ENCODE data around the gene SLC25A41. TPM values are rescaled to one million over a fixed set of nuclear protein-coding genes. Genes with fewer than 3 reads are reported as not detected.
"Not testable (repeated sequence)": the region's sequence is repeated elsewhere in the genome, so short reads cannot be mapped to it uniquely, and the experiment has no call there.

Gene SLC25A41
- total RNA-seq, 1 donor, result not detected

GRCh38 chr19:6431891-6432290, 1.7 kb downstream of the SLC25A41 start:
- no peak for DNase-seq (ENCODE audit: low read depth)
- TF ChIP-seq CTCF (IDR thresholded peaks at IDR 0.05; ENCODE audit: insufficient read depth, low read depth, low read length), result no peak

GRCh38 chr19:6429419-6430221, 3.9 kb downstream of the SLC25A41 start:
- no peak for TF ChIP-seq CTCF (IDR thresholded peaks at IDR 0.05; ENCODE audit: insufficient read depth, low read depth, low read length)
- DNase-seq (ENCODE audit: low read depth), result no peak
- no peak overlapping the region for H3K4me3 ChIP-seq (ENCODE audit: low read depth, low read length)

More at GRCh38 chr19:6431891-6432290, 1.7 kb downstream of the SLC25A41 start:
- H3K4me3 ChIP-seq (ENCODE audit: low read depth, low read length), result no peak overlapping the region

- not testable (repeated sequence) for H3K4me3 ChIP-seq (ENCODE audit: low read depth, low read length); DNase-seq (ENCODE audit: low read depth)
Observed at GRCh38 chr19:6428692-6429418, 4.7 kb downstream of the SLC25A41 start.

- no peak overlapping the region for H3K4me3 ChIP-seq (ENCODE audit: low read depth, low read length)
- no peak for DNase-seq (ENCODE audit: low read depth)
- TF ChIP-seq CTCF (IDR thresholded peaks at IDR 0.05; ENCODE audit: insufficient read depth, low read depth, low read length), result no peak
Observed at GRCh38 chr19:6427131-6427530, 6.4 kb downstream of the SLC25A41 start.

GRCh38 chr19:6425732-6426620, 7.6 kb downstream of the SLC25A41 start:
- TF ChIP-seq CTCF (IDR thresholded peaks at IDR 0.05; ENCODE audit: insufficient read depth, low read depth, low read length), result peak; percentile 2
- no peak for DNase-seq (ENCODE audit: low read depth)
- peak overlapping the region; percentile 12 for H3K4me3 ChIP-seq (ENCODE audit: low read depth, low read length)

GRCh38 chr19:6424939-6425731, 8.4 kb downstream of the SLC25A41 start:
- peak overlapping the region; percentile 12 for H3K4me3 ChIP-seq (ENCODE audit: low read depth, low read length)
- peak; percentile 100 for DNase-seq (ENCODE audit: low read depth)
- no peak for TF ChIP-seq CTCF (IDR thresholded peaks at IDR 0.05; ENCODE audit: insufficient read depth, low read depth, low read length)
